Activated naive CD8-positive, alpha-beta T cell (primary cell): ENCODE results near the gene SHANK1.

Experiments
- H3K27ac Mint-ChIP-seq: one replicate; pipeline ENCODE4 v1.8.0; 2021; ENCODE audit warnings: mixed read lengths
- H3K27me3 Mint-ChIP-seq: one replicate; pipeline ENCODE4 v1.8.0; 2021; ENCODE audit warnings: mixed read lengths
- H3K36me3 Mint-ChIP-seq: one replicate; pipeline ENCODE4 v1.8.0; 2021; ENCODE audit warnings: mixed read lengths
- H3K4me1 Mint-ChIP-seq: one replicate; pipeline ENCODE4 v1.8.0; 2021; ENCODE audit warnings: low read depth, mixed read lengths
- H3K4me3 Mint-ChIP-seq: one replicate; pipeline ENCODE4 v1.8.0; 2021; ENCODE audit warnings: mild to moderate bottlenecking, mixed read lengths
- H3K9me3 Mint-ChIP-seq: one replicate; pipeline ENCODE4 v1.8.0; 2021; ENCODE audit warnings: low read depth, mixed read lengths

Gene SHANK1

GRCh38 chr19:50721441-50722137, 2.0 kb upstream of the SHANK1 start:
- no peaks in the 10 kb centered on the region for H3K36me3 Mint-ChIP-seq
- no peak overlapping the region for H3K27ac Mint-ChIP-seq
- peak overlapping the region; percentile 17 for H3K4me3 Mint-ChIP-seq
- H3K9me3 Mint-ChIP-seq = no peaks in the 10 kb centered on the region
- peaks cover 22% of the 10 kb centered on the region for H3K4me1 Mint-ChIP-seq
- H3K27me3 Mint-ChIP-seq = peaks cover 14% of the 10 kb centered on the region

- Mint-ChIP-seq H3K4me1 (peaks cover 16% of the 10 kb centered on the region), H3K27ac (no peak overlapping the region), H3K27me3 (peaks cover 14% of the 10 kb centered on the region), H3K9me3 (no peaks in the 10 kb centered on the region), H3K36me3 (no peaks in the 10 kb centered on the region), H3K4me3 (peak overlapping the region; percentile 17)
These were observed 1.3 kb upstream of the SHANK1 start for GRCh38 chr19:50720921-50721381.

DNA sequence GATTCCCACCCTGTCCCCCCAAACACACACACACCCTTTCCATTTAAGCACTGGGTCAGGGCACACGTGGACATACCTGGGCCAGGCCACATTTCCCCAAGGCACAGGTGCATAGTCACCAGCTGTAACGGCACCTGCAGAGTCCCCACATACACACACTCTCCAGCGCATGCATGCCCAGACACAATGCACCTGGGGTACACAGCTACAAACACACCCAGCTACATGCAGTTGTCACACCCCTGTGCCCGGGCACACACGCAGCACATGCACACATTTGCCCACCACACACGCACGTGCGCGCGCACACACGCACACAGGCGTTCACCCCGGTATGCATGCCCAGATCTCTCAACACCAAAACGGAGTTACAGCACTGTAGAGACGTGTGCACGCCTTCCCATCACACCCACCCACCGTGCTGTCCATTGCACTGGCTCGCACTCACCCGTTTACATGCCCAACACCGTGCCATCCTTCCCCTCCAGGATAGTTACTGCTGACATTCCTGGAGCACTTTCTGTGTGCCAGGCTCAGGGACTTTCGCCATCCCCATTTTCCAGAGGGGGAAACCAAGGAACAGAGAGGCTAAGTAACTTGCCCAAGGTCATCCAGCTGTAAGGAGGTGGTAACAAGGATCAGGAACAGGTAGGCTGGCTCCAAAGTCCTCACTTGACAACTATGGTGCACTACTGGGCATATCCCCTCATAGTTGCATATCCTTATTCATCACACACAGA, 749 bp upstream of the SHANK1 start:
- Mint-ChIP-seq H3K4me3 (peak overlapping the region; percentile 74), H3K27me3 (peaks cover 17% of the 10 kb centered on the region), H3K27ac (no peak overlapping the region), H3K4me1 (peaks cover 16% of the 10 kb centered on the region), H3K9me3 (no peaks in the 10 kb centered on the region), H3K36me3 (no peaks in the 10 kb centered on the region)

- peaks cover 18% of the 10 kb centered on the region for H3K27me3 Mint-ChIP-seq
These were observed 525 bp downstream of the SHANK1 start for GRCh38 chr19:50719119-50719435.

GRCh38 chr19:50718255-50719118, 1.1 kb downstream of the SHANK1 start:
- Mint-ChIP-seq H3K27ac (no peak overlapping the region), H3K36me3 (no peaks in the 10 kb centered on the region), H3K9me3 (no peaks in the 10 kb centered on the region), H3K27me3 (peaks cover 18% of the 10 kb centered on the region), H3K4me1 (peaks cover 25% of the 10 kb centered on the region), H3K4me3 (peak overlapping the region; percentile 63)

More at GRCh38 chr19:50719119-50719435, 525 bp downstream of the SHANK1 start:
- Mint-ChIP-seq H3K4me1 (peaks cover 21% of the 10 kb centered on the region), H3K9me3 (no peaks in the 10 kb centered on the region), H3K4me3 (no peak overlapping the region), H3K27ac (no peak overlapping the region), H3K36me3 (no peaks in the 10 kb centered on the region)

- H3K9me3 Mint-ChIP-seq = no peaks in the 10 kb centered on the region
- H3K27ac Mint-ChIP-seq = no peak overlapping the region
- peak overlapping the region; percentile 69 for H3K4me3 Mint-ChIP-seq
- H3K27me3 Mint-ChIP-seq = peaks cover 18% of the 10 kb centered on the region
- H3K36me3 Mint-ChIP-seq = no peaks in the 10 kb centered on the region
- H3K4me1 Mint-ChIP-seq = peaks cover 29% of the 10 kb centered on the region
These were observed 1.7 kb downstream of the SHANK1 start for GRCh38 chr19:50717891-50718254.

- Mint-ChIP-seq H3K36me3 (no peaks in the 10 kb centered on the region), H3K27me3 (peaks cover 20% of the 10 kb centered on the region), H3K9me3 (no peaks in the 10 kb centered on the region), H3K27ac (no peak overlapping the region), H3K4me3 (peak overlapping the region; percentile 69), H3K4me1 (peaks cover 34% of the 10 kb centered on the region)
These were observed 2.4 kb downstream of the SHANK1 start for GRCh38 chr19:50717026-50717723.

- Mint-ChIP-seq H3K4me3 (no peak overlapping the region), H3K9me3 (no peaks in the 10 kb centered on the region), H3K36me3 (no peaks in the 10 kb centered on the region), H3K4me1 (peaks cover 34% of the 10 kb centered on the region), H3K27me3 (peaks cover 16% of the 10 kb centered on the region), H3K27ac (no peak overlapping the region)
These were observed 3.2 kb downstream of the SHANK1 start for GRCh38 chr19:50716178-50717025.

GRCh38 chr19:50713556-50714236, 5.9 kb downstream of the SHANK1 start:
- Mint-ChIP-seq H3K4me3 (no peak overlapping the region), H3K27me3 (peaks cover 10% of the 10 kb centered on the region), H3K9me3 (no peaks in the 10 kb centered on the region)

DNA sequence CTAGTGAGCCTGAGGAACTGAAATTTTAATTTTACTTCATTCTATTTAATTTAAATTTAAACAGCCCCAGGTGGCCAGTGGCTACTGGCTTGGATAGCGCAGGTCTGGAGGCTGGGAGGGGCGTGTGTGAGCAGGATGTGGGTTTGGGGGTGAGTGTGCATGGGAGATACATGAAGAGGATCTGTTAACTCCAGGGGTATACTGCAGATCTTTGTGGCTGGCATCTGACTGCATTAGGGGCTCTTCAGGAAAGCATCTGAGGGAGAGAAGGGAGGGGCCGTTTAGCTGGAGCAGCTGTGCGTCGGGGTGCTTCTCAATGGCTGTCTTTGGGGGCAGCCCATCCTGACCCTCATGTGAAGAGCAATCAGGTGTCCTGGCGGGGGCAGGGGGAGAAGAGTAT, 6.8 kb downstream of the SHANK1 start:
- Mint-ChIP-seq H3K36me3 (no peaks in the 10 kb centered on the region), H3K4me3 (no peak overlapping the region), H3K9me3 (no peaks in the 10 kb centered on the region), H3K4me1 (peaks cover 25% of the 10 kb centered on the region), H3K27ac (no peak overlapping the region), H3K27me3 (peaks cover 10% of the 10 kb centered on the region)

More at GRCh38 chr19:50713556-50714236, 5.9 kb downstream of the SHANK1 start:
- H3K27ac Mint-ChIP-seq = no peak overlapping the region
- peaks cover 25% of the 10 kb centered on the region for H3K4me1 Mint-ChIP-seq
- H3K36me3 Mint-ChIP-seq = no peaks in the 10 kb centered on the region

GRCh38 chr19:50711805-50712204, 7.8 kb downstream of the SHANK1 start:
- Mint-ChIP-seq H3K9me3 (no peaks in the 10 kb centered on the region), H3K27me3 (peaks cover 7% of the 10 kb centered on the region), H3K36me3 (no peaks in the 10 kb centered on the region), H3K27ac (no peak overlapping the region), H3K4me1 (peaks cover 20% of the 10 kb centered on the region), H3K4me3 (no peak overlapping the region)

DNA sequence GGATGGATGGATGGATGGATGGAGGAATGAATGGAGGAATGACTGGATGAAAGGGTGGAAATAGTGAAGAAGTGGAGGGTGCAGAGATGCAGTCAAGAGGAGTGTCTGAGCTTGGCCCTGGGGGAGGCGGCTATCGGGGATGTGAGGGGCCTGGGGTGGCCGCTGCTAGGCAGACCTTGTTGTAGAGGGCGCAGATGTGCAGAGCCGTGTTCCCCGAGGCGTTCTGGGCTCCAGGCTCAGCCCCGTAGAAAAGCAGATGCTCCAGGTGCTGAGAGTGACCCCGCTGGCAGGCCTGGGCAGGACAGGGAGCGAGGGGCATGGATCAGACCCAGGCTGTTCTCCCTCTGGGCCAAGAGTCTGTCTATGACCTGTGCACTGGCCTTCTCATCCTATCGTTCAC, 8.4 kb downstream of the SHANK1 start:
- Mint-ChIP-seq H3K27me3 (peaks cover 7% of the 10 kb centered on the region), H3K4me3 (no peak overlapping the region), H3K4me1 (peaks cover 20% of the 10 kb centered on the region), H3K27ac (no peak overlapping the region), H3K36me3 (no peaks in the 10 kb centered on the region), H3K9me3 (no peaks in the 10 kb centered on the region)

DNA sequence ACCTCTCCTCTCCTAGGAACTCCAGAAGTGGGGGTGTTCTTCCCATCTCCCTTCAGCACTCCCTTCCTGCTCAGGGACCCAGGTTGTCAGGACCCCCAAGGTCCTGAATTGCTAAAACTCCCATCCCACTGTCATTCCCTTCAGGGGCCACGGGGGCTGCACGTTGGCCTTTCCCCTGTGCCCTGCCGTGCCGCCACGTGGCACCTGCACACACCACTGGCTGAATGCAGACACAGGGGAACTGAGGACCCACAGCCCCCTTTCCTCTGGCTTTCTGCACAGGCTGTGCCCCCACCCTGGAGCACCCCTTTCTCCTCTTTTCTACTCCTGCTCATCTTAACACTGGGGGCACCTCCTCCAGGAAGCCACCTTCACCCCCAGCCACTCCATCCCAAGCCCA, 9.0 kb downstream of the SHANK1 start:
- H3K4me1 Mint-ChIP-seq = peaks cover 20% of the 10 kb centered on the region
- no peak overlapping the region for H3K4me3 Mint-ChIP-seq
- H3K27me3 Mint-ChIP-seq = peaks cover 4% of the 10 kb centered on the region
- no peak overlapping the region for H3K27ac Mint-ChIP-seq
- no peaks in the 10 kb centered on the region for H3K9me3 Mint-ChIP-seq
- H3K36me3 Mint-ChIP-seq = no peaks in the 10 kb centered on the region
